Esophagus squamous epithelium (tissue), 5 donors: ENCODE measurements around the gene MYO9B. TPM values are rescaled to one million over a fixed set of nuclear protein-coding genes. Genes with fewer than 3 reads are reported as not detected.

ENCODE experiments used
- DNase-seq: peaks from one replicate; lab custom pipeline; 2025; lab: John Stamatoyannopoulos, UW
- H3K27ac ChIP-seq, 4 donors: fragments of 200-600 bp; sonication (generic); one replicate each; pipeline ENCODE4 v1.5.1; 2016 to 2019; ENCODE audit warnings: mild to moderate bottlenecking in 1 of 4
- H3K27me3 ChIP-seq, 4 donors: fragments of 200-600 bp; sonication (generic); 1 replicate in 3 of 4; 2 replicates in 1 of 4; pipeline versions ENCODE4 v1.5.1 to v1.6.0; 2017 to 2021; ENCODE audit warnings: antibody characterized with exemption in 1 of 4
- H3K36me3 ChIP-seq, 3 donors: fragments of 200-600 bp; sonication (generic); one replicate each; pipeline ENCODE4 v1.5.1; 2016 to 2019
- H3K4me1 ChIP-seq, 3 donors: fragments of 200-600 bp; sonication (generic); one replicate each; pipeline ENCODE4 v1.5.1; 2017 to 2019
- H3K4me3 ChIP-seq, 4 donors: fragments of 200-600 bp; sonication (generic); 1 replicate in 3 of 4; 2 replicates in 1 of 4; pipeline ENCODE4 v1.5.1; 2016 to 2019; ENCODE audit warnings: mild to moderate bottlenecking in 2 of 4, moderate library complexity in 1 of 4
- H3K9me3 ChIP-seq, 3 donors: fragments of 200-600 bp; sonication (generic); one replicate each; pipeline ENCODE4 v1.5.1; 2016 to 2019
- CTCF ChIP-seq, 6 experiments: fragments of 450-650 bp in 4 of 6; fragments of 200-600 bp in 2 of 6; sonication (generic) in 2 of 6; IDR thresholded peaks; one replicate each; pipeline ENCODE4 v1.5.1; 2016 to 2019; ENCODE audit warnings: antibody characterized with exemption in 6 of 6, mild to moderate bottlenecking in 4 of 6, moderate library complexity in 4 of 6
- POLR2A ChIP-seq, 4 donors: fragments of 450-650 bp; IDR thresholded peaks; one replicate each; pipeline ENCODE4 v1.6.1; 2017; ENCODE audit warnings: antibody characterized with exemption in 4 of 4, mild to moderate bottlenecking in 4 of 4, moderate library complexity in 3 of 4
- WGBS, 2 donors: methylation state at CpG; one replicate each; pipeline ENCODE4 v1.1.5; 2018; 5-methylcytosine and 5-hydroxymethylcytosine counted together
- intact Hi-C: fragments of 100-400 bp; cut with DNase I; formaldehyde crosslinking; loops from one replicate; pipeline ENCODE4 v1.15.0; 2022
- total RNA-seq, 4 donors: library from RNA; depleted of rRNA; stranded (reverse); fragments of >200 nt; gene quantifications; one replicate each; pipeline ENCODE4 v1.1.0, GENCODE V29; 2016
- donor health status: DM: yes; HTN: yes; CAD: no.

MYO9B gene
- total RNA-seq, 4 donors from 2014 or later: 25.5 to 60.5 (median 39.5) TPM

GRCh38 chr19:17061205-17061604 lies 14.4 kb upstream of the MYO9B start:
- Histone ChIP-seq H3K27me3 (no peaks in the 10 kb centered on the region), H3K4me1 (peaks cover 0 to 4% (median 0%) of the 10 kb centered on the region in 3 donors), H3K27ac (no peak overlapping the region), H3K9me3 (peaks cover 0 to 16% (median 4%) of the 10 kb centered on the region in 3 donors), H3K36me3 (peaks cover 10 to 42% (median 16%) of the 10 kb centered on the region in 3 donors), H3K4me3 (no peak overlapping the region)
- TF ChIP-seq CTCF (IDR thresholded peaks at IDR 0.05) (no peak), POLR2A (IDR thresholded peaks at IDR 0.05) (no peak)
- DNase-seq: no peak
- 93 to 100% methylated on average over 2 to 3 of the region's 3 CpGs for WGBS, 2 donors
- intact Hi-C loops: no loop called here

- H3K9me3 ChIP-seq: peaks cover 0 to 16% (median 4%) of the 10 kb centered on the region in 3 donors
- no peak for TF ChIP-seq CTCF (IDR thresholded peaks at IDR 0.05)
- no peak for TF ChIP-seq POLR2A (IDR thresholded peaks at IDR 0.05)
- peaks cover 0 to 4% (median 0%) of the 10 kb centered on the region in 3 donors for H3K4me1 ChIP-seq
- no peak for DNase-seq
- intact Hi-C loops: no loop called here
- no peaks in the 10 kb centered on the region for H3K27me3 ChIP-seq
- H3K27ac ChIP-seq: no peak overlapping the region
- WGBS, 2 donors: 96 to 97% methylated on average over 4 to 7 of the region's 7 CpGs
- peaks cover 10 to 43% (median 16%) of the 10 kb centered on the region in 3 donors for H3K36me3 ChIP-seq
- H3K4me3 ChIP-seq: no peak overlapping the region
These were observed 13.9 kb upstream of the MYO9B start for GRCh38 chr19:17061691-17062090.

GRCh38 chr19:17063428-17063827 lies 12.1 kb upstream of the MYO9B start:
- Histone ChIP-seq H3K4me3 (no peak overlapping the region), H3K9me3 (peaks cover 0 to 8% (median 4%) of the 10 kb centered on the region in 3 donors), H3K27ac (no peak overlapping the region), H3K27me3 (no peaks in the 10 kb centered on the region), H3K36me3 (peaks cover 3 to 30% (median 8%) of the 10 kb centered on the region in 3 donors), H3K4me1 (peaks cover 0 to 7% (median 0%) of the 10 kb centered on the region in 3 donors)
- no peak for TF ChIP-seq POLR2A (IDR thresholded peaks at IDR 0.05)
- TF ChIP-seq CTCF (IDR thresholded peaks at IDR 0.05): no peak
- no peak for DNase-seq
- intact Hi-C loops: no loop called here
- WGBS, 2 donors: 72 to 89% methylated on average over 2 of the region's 2 CpGs

- WGBS, 2 donors: 80 to 85% methylated on average over 4 to 5 of the region's 9 CpGs
- no peak for TF ChIP-seq CTCF (IDR thresholded peaks at IDR 0.05)
- no peak for TF ChIP-seq POLR2A (IDR thresholded peaks at IDR 0.05)
- Histone ChIP-seq H3K9me3 (no peaks in the 10 kb centered on the region), H3K4me3 (no peak overlapping the region), H3K36me3 (peaks cover 0 to 36% (median 0%) of the 10 kb centered on the region in 3 donors), H3K4me1 (peaks cover 6 to 16% (median 6%) of the 10 kb centered on the region in 3 donors), H3K27ac (no peak overlapping the region), H3K27me3 (no peaks in the 10 kb centered on the region)
- intact Hi-C loops: loop anchor here (5.0 kb wide), 1 partner anchor 213 kb away; the partner anchor contains the start of gene ANKLE1
- no peak for DNase-seq
These were observed 6.4 kb upstream of the MYO9B start for GRCh38 chr19:17069193-17069592.

- TF ChIP-seq POLR2A (IDR thresholded peaks at IDR 0.05) (no peak), CTCF (IDR thresholded peaks at IDR 0.05) (no peak)
- DNase-seq: no peak
- Histone ChIP-seq H3K4me3 (no peak overlapping the region), H3K9me3 (no peaks in the 10 kb centered on the region), H3K27me3 (no peaks in the 10 kb centered on the region), H3K36me3 (peaks cover 0 to 36% (median 0%) of the 10 kb centered on the region in 3 donors), H3K27ac (no peak overlapping the region), H3K4me1 (peaks cover 11 to 23% (median 12%) of the 10 kb centered on the region in 3 donors)
- 87 to 95% methylated on average over 11 to 12 of the region's 12 CpGs for WGBS, 2 donors
- intact Hi-C loops: no loop called here
These were observed 5.2 kb upstream of the MYO9B start for GRCh38 chr19:17070421-17070820.
